EL (cell line): ENCODE results near the gene FLOT1.
"Not testable (repeated sequence)": the region's sequence is repeated elsewhere in the genome, so short reads cannot be mapped to it uniquely, and the experiment has no call there.

ENCODE experiments used
- DNase-seq: peaks from one replicate; pipeline ENCODE4 v3.0.0-alpha.2; 2016

The FLOT1 gene

GRCh38 chr6:30721198-30722024 is 21.1 kb downstream of the FLOT1 start:
- peak; percentile 91 for DNase-seq

- peak; percentile 58 for DNase-seq
These were observed 21.7 kb downstream of the FLOT1 start for GRCh38 chr6:30720738-30721197.

- peak; percentile 98 for DNase-seq
These were observed 22.4 kb downstream of the FLOT1 start, which contains the start of gene TUBB for GRCh38 chr6:30719791-30720737. Gene TUBB, plus strand, starts transcription at chr6:30720352. Its CDS starts 155 bp downstream, at chr6:30720507.

GRCh38 chr6:30719356-30719755 is 23.1 kb downstream of the FLOT1 start:
- no peak for DNase-seq

- not testable (repeated sequence) for DNase-seq
These were observed 24.4 kb downstream of the FLOT1 start for GRCh38 chr6:30717845-30718720.

- DNase-seq = peak; percentile 100
These were observed 25.2 kb downstream of the FLOT1 start, which contains the start of gene MDC1 for GRCh38 chr6:30717129-30717844. Gene MDC1, minus strand, starts transcription at chr6:30717281. Its CDS starts 2,106 bp downstream, at chr6:30715175.

GRCh38 chr6:30716879-30717128 is 25.7 kb downstream of the FLOT1 start:
- no peak for DNase-seq

GRCh38 chr6:30714263-30714662 is 28.2 kb downstream of the FLOT1 start:
- DNase-seq = no peak

- no peak for DNase-seq
These were observed 30.0 kb downstream of the FLOT1 start for GRCh38 chr6:30712441-30712945.

- DNase-seq = no peak
These were observed 30.6 kb downstream of the FLOT1 start for GRCh38 chr6:30711758-30712380.

GRCh38 chr6:30709101-30709868 is 33.2 kb downstream of the FLOT1 start:
- DNase-seq = no peak

- DNase-seq = no peak
These were observed 35.1 kb downstream of the FLOT1 start for GRCh38 chr6:30707281-30707850.

GRCh38 chr6:30705620-30706019 is 36.9 kb downstream of the FLOT1 start:
- no peak for DNase-seq

GRCh38 chr6:30703821-30704220 is 38.7 kb downstream of the FLOT1 start:
- DNase-seq = no peak

GRCh38 chr6:30703011-30703410 is 39.5 kb downstream of the FLOT1 start:
- DNase-seq = no peak

GRCh38 chr6:30700340-30700739 is 42.1 kb downstream of the FLOT1 start:
- no peak for DNase-seq

- DNase-seq = no peak
These were observed 46.1 kb downstream of the FLOT1 start for GRCh38 chr6:30696432-30696831.

- DNase-seq = no peak
These were observed 51.2 kb downstream of the FLOT1 start for GRCh38 chr6:30691208-30691847.

GRCh38 chr6:30690403-30691207 is 51.9 kb downstream of the FLOT1 start, which contains the start of gene NRM:
Gene NRM, minus strand, starts transcription at chr6:30690984. Its CDS starts 10 bp downstream, at chr6:30690974.
- peak; percentile 92 for DNase-seq
